Prostate gland (tissue), 2 donors: Measurements from ENCODE around the gene PRICKLE2.

Experiments
- CTCF ChIP-seq, 4 experiments: fragments of 200-600 bp in 2 of 4; fragments of 450-650 bp in 2 of 4; sonication (generic) in 2 of 4; IDR thresholded peaks; 1 replicate in 3 of 4; 2 replicates in 1 of 4; pipeline ENCODE4 v1.5.1; 2016 to 2019; ENCODE audit warnings: antibody characterized with exemption in 4 of 4, mild to moderate bottlenecking in 2 of 4, moderate library complexity in 2 of 4
- POLR2A ChIP-seq: fragments of 450-650 bp; IDR thresholded peaks from one replicate; pipeline ENCODE4 v1.6.1; 2016; ENCODE audit warnings: antibody characterized with exemption, mild to moderate bottlenecking
- POLR2AphosphoS5 ChIP-seq: sonication (generic); formaldehyde crosslinking; IDR thresholded peaks from one replicate; pipeline ENCODE4 v1.6.1; 2017; ENCODE audit warnings: antibody characterized with exemption

GRCh38 chr3:64160000-64160695 lies 65.1 kb downstream of the PRICKLE2 start:
- TF ChIP-seq CTCF (IDR thresholded peaks at IDR 0.05) (no peak), POLR2A (no peak), POLR2AphosphoS5 (no peak)
